BJ (cell line): ENCODE results near the gene GPR141. TPM values are rescaled to one million over a fixed set of nuclear protein-coding genes. Genes with fewer than 3 reads are reported as not detected.

Experiments used
- CTCF ChIA-PET: fragments of 350-600 bp; formaldehyde crosslinking; extraction: SDS; loops from one replicate; lab custom pipeline; 2021; ENCODE audit warnings: antibody characterized with exemption, inconsistent platforms; lab: Yijun Ruan, JAX
- POLR2A ChIA-PET: fragments of 300-600 bp; sonication (Branson Sonifier 250); formaldehyde crosslinking; extraction: SDS; loops from one replicate; lab custom pipeline; 2021; ENCODE audit warnings: antibody characterized with exemption; lab: Charles Lee
- DNase-seq: peaks from one replicate; pipeline ENCODE4 v3.0.0-alpha.2; 2011; ENCODE audit warnings: low read depth
- H3K27me3 ChIP-seq: 2 replicates; pipeline ENCODE4 v1.6.0; 2011; ENCODE audit warnings: low read length; ENCODE audit not compliant: control insufficient read depth, insufficient read depth
- H3K36me3 ChIP-seq: 2 replicates; pipeline ENCODE4 v1.5.1; 2011; ENCODE audit warnings: low read length; ENCODE audit not compliant: control insufficient read depth, insufficient read depth
- H3K4me3 ChIP-seq: 2 replicates; pipeline ENCODE4 v1.5.1; 2011; ENCODE audit warnings: low read depth, mild to moderate bottlenecking, control low read depth, low read length
- polyA plus RNA-seq: library from polyadenylated mRNA; depleted of rRNA; stranded (reverse); fragments of >200 nt; gene quantifications from 2 replicates; pipeline ENCODE4 v1.2.3, GENCODE V29; 2011; rRNA removed
- TF ChIP-seq, protein P1 (sequence below): IDR thresholded peaks from 2 replicates; pipeline ENCODE4 v1.5.1; 2011; ENCODE audit warnings: low read depth, mild to moderate bottlenecking, control low read depth, inconsistent platforms, low read length, moderate library complexity; ENCODE audit not compliant: insufficient read depth

The GPR141 gene
- polyA plus RNA-seq, 1 experiment = not detected

DNA sequence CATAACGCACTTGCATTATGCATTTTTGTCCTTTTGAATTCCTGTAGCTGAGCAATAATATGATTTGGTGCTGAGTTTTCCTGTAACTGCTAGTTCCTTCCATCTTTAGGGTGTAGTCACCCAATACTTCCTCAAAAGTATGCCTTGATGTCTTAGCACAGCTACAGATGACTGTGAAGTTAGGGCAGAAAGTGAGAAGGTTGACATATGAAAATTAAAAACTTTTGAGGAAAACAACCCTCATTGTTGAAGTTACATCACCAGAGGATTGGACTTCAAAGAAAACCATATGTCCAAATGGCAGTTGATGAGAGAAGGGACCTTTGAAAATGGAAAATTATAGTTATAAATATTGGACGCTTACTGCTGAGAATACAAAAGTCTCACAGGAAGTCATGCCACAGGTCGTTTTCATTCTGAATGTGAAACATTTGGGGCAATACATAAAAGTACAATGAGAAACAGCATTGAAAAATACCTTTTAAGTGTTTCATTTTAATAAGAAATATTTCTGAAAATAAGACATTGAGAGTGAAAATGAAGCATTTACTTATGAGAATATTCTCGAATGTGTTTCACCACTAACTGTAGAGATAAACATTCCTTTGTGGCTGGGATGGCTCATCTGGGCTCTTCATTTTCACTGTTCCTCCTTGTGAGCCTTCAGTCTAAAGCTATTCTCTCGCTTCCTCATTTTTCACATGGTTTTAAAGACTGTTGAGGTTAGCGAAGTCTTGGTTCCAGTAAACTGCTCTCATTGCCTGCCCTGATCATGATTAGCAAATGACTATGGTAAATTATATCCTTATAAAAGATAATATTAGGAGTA is 103.4 kb downstream of the GPR141 start:
- Histone ChIP-seq H3K27me3 (no peaks in the 10 kb centered on the region), H3K36me3 (no peaks in the 10 kb centered on the region), H3K4me3 (no peak overlapping the region)
- ChIA-PET CTCF (no interaction called here), POLR2A (no interaction called here)
- TF ChIP-seq, protein P1, sequence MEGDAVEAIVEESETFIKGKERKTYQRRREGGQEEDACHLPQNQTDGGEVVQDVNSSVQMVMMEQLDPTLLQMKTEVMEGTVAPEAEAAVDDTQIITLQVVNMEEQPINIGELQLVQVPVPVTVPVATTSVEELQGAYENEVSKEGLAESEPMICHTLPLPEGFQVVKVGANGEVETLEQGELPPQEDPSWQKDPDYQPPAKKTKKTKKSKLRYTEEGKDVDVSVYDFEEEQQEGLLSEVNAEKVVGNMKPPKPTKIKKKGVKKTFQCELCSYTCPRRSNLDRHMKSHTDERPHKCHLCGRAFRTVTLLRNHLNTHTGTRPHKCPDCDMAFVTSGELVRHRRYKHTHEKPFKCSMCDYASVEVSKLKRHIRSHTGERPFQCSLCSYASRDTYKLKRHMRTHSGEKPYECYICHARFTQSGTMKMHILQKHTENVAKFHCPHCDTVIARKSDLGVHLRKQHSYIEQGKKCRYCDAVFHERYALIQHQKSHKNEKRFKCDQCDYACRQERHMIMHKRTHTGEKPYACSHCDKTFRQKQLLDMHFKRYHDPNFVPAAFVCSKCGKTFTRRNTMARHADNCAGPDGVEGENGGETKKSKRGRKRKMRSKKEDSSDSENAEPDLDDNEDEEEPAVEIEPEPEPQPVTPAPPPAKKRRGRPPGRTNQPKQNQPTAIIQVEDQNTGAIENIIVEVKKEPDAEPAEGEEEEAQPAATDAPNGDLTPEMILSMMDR = no peak
- no peak for DNase-seq

Other genes starting within 250 kb of the GPR141 start
- not detected in 2 replicates for gene ELMO1, start 234.9 kb upstream of the GPR141 start, polyA plus RNA-seq
- not detected in 2 replicates for gene NME8, start 164.8 kb downstream of the GPR141 start, polyA plus RNA-seq
- 0.16 and 0.22 TPM in 2 replicates for gene SFRP4, start 233.1 kb downstream of the GPR141 start, polyA plus RNA-seq
- 3.7 and 4.8 TPM in 2 replicates for gene EPDR1, start 236.9 kb downstream of the GPR141 start, polyA plus RNA-seq